Epithelial cell of esophagus (primary cell): Measurements from ENCODE around the gene FHIT.

ENCODE experiments used
- DNase-seq: peaks from one replicate; pipeline ENCODE4 v3.0.0; 2010; ENCODE audit warnings: low read depth
- H3K4me3 ChIP-seq: 2 replicates; pipeline ENCODE4 v1.5.1; 2011; ENCODE audit warnings: mild to moderate bottlenecking, low read length, control low read depth
- TF ChIP-seq, protein P1 (sequence below): IDR thresholded peaks from 2 replicates; pipeline ENCODE4 v1.5.1; 2011; ENCODE audit warnings: low read depth, mild to moderate bottlenecking, low read length, control low read depth, inconsistent platforms; ENCODE audit not compliant: insufficient read depth; ENCODE audit errors: missing control alignments

The FHIT gene

DNA sequence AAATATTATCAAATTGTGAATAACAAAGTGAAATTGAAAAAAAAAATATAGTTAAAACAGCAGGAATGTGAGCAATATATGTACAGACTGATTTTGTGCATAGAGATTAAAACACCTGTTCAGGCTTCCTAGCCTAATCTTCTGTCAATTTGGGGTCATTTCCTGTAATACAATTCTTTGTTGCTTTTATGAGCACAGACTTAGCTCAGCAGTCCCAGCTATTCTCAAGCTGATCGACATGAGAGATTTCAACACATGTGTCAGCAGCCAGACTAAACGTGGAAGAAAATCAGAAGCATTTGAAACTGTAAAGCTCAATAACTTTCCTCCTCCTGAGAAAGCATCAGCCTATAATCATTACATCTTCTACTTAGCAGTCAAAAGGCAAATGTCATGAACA, 1.6 kb upstream of the FHIT start:
- no peak overlapping the region for H3K4me3 ChIP-seq
- no peak for DNase-seq
- TF ChIP-seq, protein P1, sequence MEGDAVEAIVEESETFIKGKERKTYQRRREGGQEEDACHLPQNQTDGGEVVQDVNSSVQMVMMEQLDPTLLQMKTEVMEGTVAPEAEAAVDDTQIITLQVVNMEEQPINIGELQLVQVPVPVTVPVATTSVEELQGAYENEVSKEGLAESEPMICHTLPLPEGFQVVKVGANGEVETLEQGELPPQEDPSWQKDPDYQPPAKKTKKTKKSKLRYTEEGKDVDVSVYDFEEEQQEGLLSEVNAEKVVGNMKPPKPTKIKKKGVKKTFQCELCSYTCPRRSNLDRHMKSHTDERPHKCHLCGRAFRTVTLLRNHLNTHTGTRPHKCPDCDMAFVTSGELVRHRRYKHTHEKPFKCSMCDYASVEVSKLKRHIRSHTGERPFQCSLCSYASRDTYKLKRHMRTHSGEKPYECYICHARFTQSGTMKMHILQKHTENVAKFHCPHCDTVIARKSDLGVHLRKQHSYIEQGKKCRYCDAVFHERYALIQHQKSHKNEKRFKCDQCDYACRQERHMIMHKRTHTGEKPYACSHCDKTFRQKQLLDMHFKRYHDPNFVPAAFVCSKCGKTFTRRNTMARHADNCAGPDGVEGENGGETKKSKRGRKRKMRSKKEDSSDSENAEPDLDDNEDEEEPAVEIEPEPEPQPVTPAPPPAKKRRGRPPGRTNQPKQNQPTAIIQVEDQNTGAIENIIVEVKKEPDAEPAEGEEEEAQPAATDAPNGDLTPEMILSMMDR = no peak

DNA sequence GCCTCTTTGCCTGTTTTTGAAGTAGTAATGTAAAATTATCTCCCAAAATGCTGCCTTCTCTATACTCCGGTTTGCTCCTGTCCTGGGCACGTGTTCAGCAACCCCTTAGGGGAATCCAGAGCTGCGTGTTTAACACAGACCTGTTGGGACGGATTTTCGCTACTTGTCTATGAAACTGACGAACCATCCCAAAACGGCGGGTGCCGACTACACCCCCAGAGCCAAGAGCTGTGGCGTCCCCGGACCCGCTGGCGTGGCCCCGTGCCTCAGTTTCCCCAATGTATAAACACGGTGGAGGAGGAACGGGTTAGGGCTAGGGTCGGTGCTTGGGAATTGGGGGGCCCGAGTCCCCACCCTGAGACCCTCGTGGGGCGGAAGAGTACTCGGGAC, 473 bp downstream of the FHIT start:
- DNase-seq = peak; percentile 77
- peak overlapping the region; percentile 88 for H3K4me3 ChIP-seq
- TF ChIP-seq, protein P1 = no peak

DNA sequence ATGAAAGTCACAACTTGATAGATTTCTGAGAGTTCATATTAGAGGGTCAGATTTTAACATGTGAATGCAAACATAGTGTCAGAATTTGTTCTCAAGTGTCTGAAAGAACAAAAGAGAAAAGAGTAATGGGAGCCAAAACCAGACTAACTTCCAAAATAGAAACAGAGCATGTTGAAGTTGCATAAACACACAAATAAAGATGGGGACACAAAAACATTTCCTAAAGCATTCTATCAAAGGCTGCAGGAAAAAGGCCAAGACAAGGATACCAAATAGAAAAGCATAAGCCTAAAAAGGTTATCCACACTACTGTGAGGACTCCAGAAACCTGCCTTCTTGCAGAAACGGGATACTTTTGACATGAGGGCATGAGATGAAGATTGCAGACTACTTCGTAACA, 2.8 kb downstream of the FHIT start:
- TF ChIP-seq, protein P1 = no peak
- DNase-seq = no peak
- no peak overlapping the region for H3K4me3 ChIP-seq

DNA sequence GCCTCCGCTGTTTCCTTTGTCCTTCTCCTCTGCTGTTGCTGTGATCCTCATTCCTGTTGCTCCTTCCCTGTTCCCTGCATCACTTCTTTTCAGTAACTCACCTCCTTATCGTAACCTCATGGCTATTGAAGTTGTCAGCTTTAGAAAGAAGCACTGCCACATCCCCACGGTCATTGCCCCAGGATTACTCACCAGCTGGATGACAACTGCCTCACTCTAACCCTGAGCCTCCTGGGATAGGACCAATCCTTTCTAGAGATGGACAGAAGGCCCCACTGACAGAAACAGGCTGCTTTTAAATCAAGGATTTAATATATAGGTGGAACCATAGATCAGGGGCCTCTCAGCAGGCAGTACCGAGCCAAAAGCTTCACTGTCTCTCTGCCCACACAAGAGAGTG, 4.1 kb downstream of the FHIT start:
- H3K4me3 ChIP-seq = no peak overlapping the region
- no peak for DNase-seq
- TF ChIP-seq, protein P1 = no peak

DNA sequence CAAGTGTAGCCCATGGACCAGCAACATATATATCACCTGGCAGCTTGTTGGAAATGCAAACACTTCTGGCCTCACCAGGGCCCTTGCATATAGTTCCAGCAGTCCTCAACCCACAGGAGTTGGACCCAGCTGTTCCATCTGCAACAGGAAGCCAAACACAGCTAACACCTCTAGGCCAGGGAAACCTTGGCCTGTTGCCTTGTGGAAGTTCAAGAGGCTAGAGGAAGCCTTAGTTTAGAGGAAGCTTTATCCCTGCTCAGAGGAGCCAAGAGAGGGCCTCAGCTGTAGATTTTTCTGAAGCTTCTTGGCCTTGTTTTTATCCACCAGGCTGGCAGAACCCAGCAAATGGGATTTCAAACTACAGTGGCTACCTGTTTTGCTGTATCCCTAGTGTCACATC, 11.4 kb downstream of the FHIT start:
- no peak for DNase-seq
- H3K4me3 ChIP-seq = no peak overlapping the region
- TF ChIP-seq, protein P1 = no peak

DNA sequence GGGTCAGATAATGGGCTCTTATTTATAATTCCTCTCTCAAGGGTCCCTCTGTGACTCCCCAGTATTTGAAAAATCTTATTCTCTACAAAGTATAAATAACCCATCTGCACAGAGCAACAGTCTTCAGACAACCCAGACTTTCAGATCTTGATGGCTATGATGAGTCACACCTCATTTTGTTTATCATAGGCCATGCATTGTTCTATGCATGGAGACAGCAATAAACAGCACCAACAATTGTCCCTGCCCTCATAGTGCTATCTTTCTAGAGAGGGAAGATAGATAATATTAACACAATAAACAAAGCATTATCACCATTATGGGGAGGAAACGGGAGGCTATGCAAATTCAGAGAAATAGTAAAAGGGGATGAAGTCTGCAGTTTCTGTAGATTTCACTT, 13.4 kb downstream of the FHIT start:
- TF ChIP-seq, protein P1 = no peak
- DNase-seq = peak; percentile 12
- H3K4me3 ChIP-seq = no peak overlapping the region

DNA sequence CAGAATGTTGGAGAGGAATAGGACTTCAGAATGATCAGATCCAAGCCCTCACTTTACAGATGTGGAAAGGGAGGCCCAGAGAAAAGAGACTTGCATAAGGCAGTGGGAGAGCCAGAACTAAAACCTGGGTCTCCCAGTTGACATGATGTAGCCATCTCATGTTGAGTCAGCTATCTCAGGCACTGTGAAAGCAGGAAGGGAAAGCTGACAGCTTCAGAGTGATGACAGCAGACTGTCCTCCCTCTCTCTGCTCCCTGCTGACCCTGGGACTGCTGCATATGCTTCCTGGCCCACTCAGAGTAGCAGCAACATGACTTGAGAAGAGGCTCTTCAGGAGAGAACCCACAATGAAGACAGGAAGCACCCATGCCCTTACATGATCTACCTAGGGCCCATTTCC, 14.7 kb downstream of the FHIT start:
- peak; percentile 55 for DNase-seq
- TF ChIP-seq, protein P1 = no peak
- no peak overlapping the region for H3K4me3 ChIP-seq
